HEK293T (cell line): Measurements from ENCODE around the gene SKOR1.

Experiments used
- CTCF ChIA-PET: fragments of 350-600 bp; formaldehyde crosslinking; extraction: SDS; loops from one replicate; lab custom pipeline; 2021; ENCODE audit warnings: antibody characterized with exemption, inconsistent platforms; lab: Yijun Ruan, JAX
- POLR2A ChIA-PET: fragments of 350-600 bp; formaldehyde crosslinking; extraction: SDS; loops from one replicate; lab custom pipeline; 2020; ENCODE audit warnings: antibody characterized with exemption, inconsistent platforms; lab: Yijun Ruan, JAX
- DNase-seq: peaks from one replicate; pipeline ENCODE4 v3.0.0; 2012; ENCODE audit warnings: mixed read lengths; ENCODE audit errors: extremely low spot score
- ARNT ChIP-seq: fragments of 450-650 bp; IDR thresholded peaks from 2 replicates; pipeline ENCODE4 v1.6.1; 2017; ENCODE audit warnings: mild to moderate bottlenecking
- BHLHE40 ChIP-seq: fragments of 450-650 bp; IDR thresholded peaks from 2 replicates; pipeline ENCODE4 v1.6.1; 2016; ENCODE audit warnings: mild to moderate bottlenecking, moderate library complexity, borderline replicate concordance
- CTBP1 ChIP-seq: fragments of 450-650 bp; IDR thresholded peaks from 2 replicates; pipeline ENCODE4 v1.6.1; 2016; ENCODE audit warnings: borderline replicate concordance
- ELF4 ChIP-seq: fragments of 450-650 bp; IDR thresholded peaks from 2 replicates; pipeline ENCODE4 v1.6.1; 2017; ENCODE audit warnings: antibody characterized with exemption
- FOXA1 ChIP-seq: fragments of 450-650 bp; IDR thresholded peaks from 2 replicates; pipeline ENCODE4 v1.6.1; 2016; ENCODE audit warnings: mild to moderate bottlenecking
- FOXK2 ChIP-seq: fragments of 450-650 bp; IDR thresholded peaks from 2 replicates; pipeline ENCODE4 v1.6.1; 2016; ENCODE audit warnings: mild to moderate bottlenecking
- FOXM1 ChIP-seq: fragments of 450-650 bp; IDR thresholded peaks from 2 replicates; pipeline ENCODE4 v1.6.1; 2017; ENCODE audit warnings: mild to moderate bottlenecking, borderline replicate concordance
- HDGF ChIP-seq: fragments of 450-650 bp; IDR thresholded peaks from 2 replicates; pipeline ENCODE4 v1.6.1; 2017; ENCODE audit warnings: antibody characterized with exemption, borderline replicate concordance
- L3MBTL2 ChIP-seq: fragments of 450-650 bp; conservative IDR thresholded peaks from 2 replicates; pipeline ENCODE4 v1.6.1; 2016; ENCODE audit warnings: mild to moderate bottlenecking
- LEF1 ChIP-seq: fragments of 450-650 bp; IDR thresholded peaks from 2 replicates; pipeline ENCODE4 v1.6.1; 2017; ENCODE audit warnings: mild to moderate bottlenecking, borderline replicate concordance
- NFRKB ChIP-seq: fragments of 450-650 bp; IDR thresholded peaks from 2 replicates; pipeline ENCODE4 v1.6.1; 2016; ENCODE audit warnings: mild to moderate bottlenecking, moderate library complexity
- SP1 ChIP-seq: fragments of 450-650 bp; IDR thresholded peaks from 2 replicates; pipeline ENCODE4 v1.6.1; 2017
- SUZ12 ChIP-seq: fragments of 450-650 bp; IDR thresholded peaks from 2 replicates; pipeline ENCODE4 v1.6.1; 2016; ENCODE audit warnings: mild to moderate bottlenecking
- TARDBP ChIP-seq: fragments of 450-650 bp; IDR thresholded peaks from 2 replicates; pipeline ENCODE4 v1.6.1; 2016
- ZNF384 ChIP-seq: fragments of 450-650 bp; IDR thresholded peaks from 2 replicates; pipeline ENCODE4 v1.6.1; 2016
- TF ChIP-seq, protein P1 (sequence below): fragments of 450-650 bp; IDR thresholded peaks from 2 replicates; pipeline ENCODE4 v1.6.1; 2016

Gene SKOR1

GRCh38 chr15:67824976-67825880 lies at the start of gene SKOR1:
SKOR1 (plus strand) TSS chr15:67825509; CDS start chr15:67825603, 94 bp downstream.
- ChIA-PET POLR2A (interaction anchor here (1.0 to 1.4 kb wide), 2 partner anchors 34 to 44 kb away, joined by 3 read pairs; no protein-coding TSS in a partner anchor), CTCF (interaction anchor here (0.6 kb wide), 1 partner anchor 404 kb away, joined by 3 read pairs; the partner anchor contains the start of gene CLN6)
- DNase-seq, result no peak
- TF ChIP-seq CTBP1, result no peak
- no peak for TF ChIP-seq NFRKB
- no peak for TF ChIP-seq ELF4
- TF ChIP-seq SP1, result no peak
- TF ChIP-seq FOXK2, result no peak
- TF ChIP-seq LEF1, result no peak
- no peak for TF ChIP-seq L3MBTL2
- TF ChIP-seq FOXA1, result no peak
- no peak for TF ChIP-seq TARDBP
- TF ChIP-seq BHLHE40, result no peak
- TF ChIP-seq ZNF384, result no peak
- TF ChIP-seq ARNT, result no peak
- TF ChIP-seq FOXM1, result no peak
- TF ChIP-seq, protein P1, sequence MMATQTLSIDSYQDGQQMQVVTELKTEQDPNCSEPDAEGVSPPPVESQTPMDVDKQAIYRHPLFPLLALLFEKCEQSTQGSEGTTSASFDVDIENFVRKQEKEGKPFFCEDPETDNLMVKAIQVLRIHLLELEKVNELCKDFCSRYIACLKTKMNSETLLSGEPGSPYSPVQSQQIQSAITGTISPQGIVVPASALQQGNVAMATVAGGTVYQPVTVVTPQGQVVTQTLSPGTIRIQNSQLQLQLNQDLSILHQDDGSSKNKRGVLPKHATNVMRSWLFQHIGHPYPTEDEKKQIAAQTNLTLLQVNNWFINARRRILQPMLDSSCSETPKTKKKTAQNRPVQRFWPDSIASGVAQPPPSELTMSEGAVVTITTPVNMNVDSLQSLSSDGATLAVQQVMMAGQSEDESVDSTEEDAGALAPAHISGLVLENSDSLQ, result no peak
- no peak for TF ChIP-seq HDGF
- TF ChIP-seq SUZ12, result no peak

GRCh38 chr15:67775998-67776397 lies 49.3 kb upstream of the SKOR1 start:
- DNase-seq, result no peak
- TF ChIP-seq LEF1 (no peak), ARNT (no peak), SP1 (no peak), HDGF (no peak), CTBP1 (no peak), ZNF384 (no peak), ELF4 (no peak), FOXM1 (no peak)
- TF ChIP-seq, protein P1, result no peak
- ChIA-PET CTCF (no interaction called here), POLR2A (no interaction called here)

DNA sequence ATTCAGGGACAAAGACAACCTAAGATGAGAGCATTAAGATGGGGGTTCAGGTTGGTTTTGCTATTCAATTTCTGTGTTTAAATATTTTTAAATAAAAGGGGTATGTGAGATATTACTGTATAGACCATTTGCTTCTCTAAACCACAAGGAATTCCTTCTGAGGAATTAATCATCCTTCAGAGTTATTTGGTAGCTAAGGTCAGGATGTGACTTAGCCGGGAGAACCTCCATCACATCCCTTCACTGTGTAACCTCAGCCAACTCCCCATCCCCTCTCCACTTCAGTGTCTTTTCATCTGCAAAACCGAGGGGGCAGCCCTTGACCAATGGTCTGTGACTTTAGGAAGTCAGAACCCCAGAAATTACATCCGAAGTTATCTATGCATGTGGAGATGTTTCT lies 48.7 kb upstream of the SKOR1 start:
- no peak for TF ChIP-seq TARDBP
- no peak for TF ChIP-seq SP1
- no peak for TF ChIP-seq SUZ12
- TF ChIP-seq CTBP1, result no peak
- no peak for TF ChIP-seq FOXA1
- TF ChIP-seq ZNF384, result no peak
- no peak for TF ChIP-seq ELF4
- no peak for TF ChIP-seq LEF1
- TF ChIP-seq, protein P1, result no peak
- no peak for DNase-seq
- ChIA-PET POLR2A (no interaction called here), CTCF (no interaction called here)

GRCh38 chr15:67777071-67777470 lies 48.2 kb upstream of the SKOR1 start:
- DNase-seq, result no peak
- TF ChIP-seq ZNF384 (no peak), L3MBTL2 (no peak), TARDBP (no peak), ARNT (no peak), FOXK2 (no peak), NFRKB (no peak), BHLHE40 (no peak), HDGF (no peak), CTBP1 (no peak)
- ChIA-PET CTCF (no interaction called here), POLR2A (no interaction called here)

DNA sequence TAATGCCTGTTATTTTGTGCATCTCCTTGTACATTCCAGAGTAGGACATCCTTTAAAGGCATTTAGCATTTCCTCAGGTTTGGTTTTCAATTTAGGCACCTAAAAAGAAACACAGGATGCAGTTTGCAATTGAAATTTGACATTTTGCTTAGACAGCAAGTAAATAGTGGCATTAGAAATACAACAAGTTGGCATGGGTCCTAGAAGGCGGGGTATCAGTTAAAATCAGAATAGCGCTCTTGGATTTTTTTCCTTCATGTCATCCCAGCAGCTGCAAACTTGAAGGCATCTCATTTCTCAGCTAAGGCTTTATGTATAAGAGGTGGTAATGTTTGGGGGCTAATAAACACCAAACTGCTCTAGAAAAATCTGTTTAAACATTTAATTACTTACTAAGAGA lies 47.5 kb upstream of the SKOR1 start:
- DNase-seq, result no peak
- ChIA-PET POLR2A (no interaction called here), CTCF (interaction anchor here (0.6 kb wide), 1 partner anchor 64 kb away, joined by 6 read pairs; no protein-coding TSS in a partner anchor)
- TF ChIP-seq NFRKB (no peak), ELF4 (no peak), SP1 (no peak), SUZ12 (no peak), ZNF384 (no peak), CTBP1 (no peak), FOXK2 (no peak), L3MBTL2 (no peak), HDGF (no peak), TARDBP (no peak), BHLHE40 (no peak), LEF1 (no peak), ARNT (no peak), FOXM1 (no peak), FOXA1 (no peak)
- TF ChIP-seq, protein P1, result no peak
